OCI-LY1 (cell line): Measurements from ENCODE around the gene TMC6.
A peak's percentile ranks its signal among the peaks of the same experiment; 100 is the strongest.

Experiments
- H2AFZ ChIP-seq: fragments of 200-600 bp; sonication (generic), shearing (Covaris generic); 2 replicates; pipeline ENCODE4 v1.6.0; 2014; ENCODE audit warnings: antibody characterized with exemption, mild to moderate bottlenecking, low read length
- H3F3A ChIP-seq: fragments of 200-600 bp; sonication (generic), shearing (Covaris generic); 2 replicates; pipeline ENCODE4 v1.6.0; 2014; ENCODE audit warnings: mild to moderate bottlenecking, antibody characterized with exemption, low read length, moderate library complexity; ENCODE audit not compliant: insufficient read depth
- H3K27ac ChIP-seq: fragments of 200-600 bp; sonication (generic); 2 replicates; pipeline ENCODE4 v1.5.1; 2014; ENCODE audit warnings: low read length, mixed run types, mild to moderate bottlenecking, low read depth; ENCODE audit not compliant: poor library complexity, severe bottlenecking
- H3K27me3 ChIP-seq: fragments of 200-600 bp; sonication (generic); 2 replicates; pipeline ENCODE4 v1.6.0; 2014; ENCODE audit warnings: antibody characterized with exemption, mild to moderate bottlenecking, low read length, moderate library complexity; ENCODE audit not compliant: insufficient read depth
- H3K36me3 ChIP-seq: fragments of 200-600 bp; sonication (generic); 2 replicates; pipeline ENCODE4 v1.6.1; 2014; ENCODE audit warnings: mild to moderate bottlenecking, antibody characterized with exemption, low read length, moderate library complexity, mixed read lengths; ENCODE audit not compliant: insufficient read depth
- H3K4me1 ChIP-seq: fragments of 200-600 bp; sonication (generic); 2 replicates; pipeline ENCODE4 v1.5.1; 2014; ENCODE audit warnings: mild to moderate bottlenecking, low read length, moderate library complexity; ENCODE audit not compliant: insufficient read depth, severe bottlenecking
- H3K4me2 ChIP-seq: fragments of 200-600 bp; sonication (generic), shearing (Covaris generic); 2 replicates; pipeline ENCODE4 v1.6.1; 2014; ENCODE audit warnings: low read length
- H3K4me3 ChIP-seq: fragments of 200-600 bp; sonication (generic); 2 replicates; pipeline ENCODE4 v1.5.1; 2014; ENCODE audit warnings: low read length, low read depth, mild to moderate bottlenecking, mixed read lengths; ENCODE audit not compliant: poor library complexity, severe bottlenecking
- H3K79me2 ChIP-seq: fragments of 200-600 bp; shearing (Covaris generic); 2 replicates; pipeline ENCODE4 v1.6.1; 2016; ENCODE audit warnings: mixed run types, low read length, mixed read lengths; ENCODE audit not compliant: insufficient read depth
- H3K9ac ChIP-seq: fragments of 200-600 bp; sonication (generic), shearing (Covaris generic); 2 replicates; pipeline ENCODE4 v1.6.1; 2014; ENCODE audit warnings: mild to moderate bottlenecking, low read length, mixed read lengths
- H3K9me2 ChIP-seq: fragments of 200-600 bp; sonication (generic), shearing (Covaris generic); 2 replicates; pipeline ENCODE4 v1.6.1; 2014; ENCODE audit warnings: low read depth, mild to moderate bottlenecking, low read length, mixed read lengths
- H3K9me3 ChIP-seq: fragments of 200-600 bp; shearing (Covaris generic); 2 replicates; pipeline ENCODE4 v1.6.1; 2014; ENCODE audit warnings: low read length, mixed read lengths
- H4K20me1 ChIP-seq: fragments of 200-600 bp; sonication (generic), shearing (Covaris generic); 2 replicates; pipeline ENCODE4 v1.6.0; 2016; ENCODE audit warnings: mild to moderate bottlenecking, low read length; ENCODE audit not compliant: insufficient read depth
- CTCF ChIP-seq: fragments of 200-600 bp; sonication (generic), shearing (Covaris generic); IDR thresholded peaks from 2 replicates; pipeline ENCODE4 v1.5.1; 2017; ENCODE audit warnings: mild to moderate bottlenecking, antibody characterized with exemption, low read length, moderate library complexity, mixed read lengths
- EZH2 ChIP-seq: fragments of 200-600 bp; sonication (generic), shearing (Covaris generic); IDR thresholded peaks from 2 replicates; pipeline ENCODE4 v1.8.0; 2017; ENCODE audit warnings: borderline replicate concordance, mixed run types, mild to moderate bottlenecking, antibody characterized with exemption, low read length, moderate library complexity, mixed read lengths

The TMC6 gene

GRCh38 chr17:78120537-78120936 is 8.0 kb downstream of the TMC6 start:
- Histone ChIP-seq H3K9me3 (no peaks in the 10 kb centered on the region), H3K4me3 (no peak overlapping the region), H3K36me3 (peaks cover 42% of the 10 kb centered on the region), H3K9ac (no peak overlapping the region), H3F3A (no peaks in the 10 kb centered on the region), H3K9me2 (no peaks in the 10 kb centered on the region), H4K20me1 (no peaks in the 10 kb centered on the region), H3K4me1 (peaks cover 44% of the 10 kb centered on the region), H3K27ac (no peak overlapping the region), H3K79me2 (no peaks in the 10 kb centered on the region), H2AFZ (no peak overlapping the region), H3K27me3 (no peaks in the 10 kb centered on the region), H3K4me2 (no peak overlapping the region)
- TF ChIP-seq EZH2 (no peak), CTCF (no peak)

DNA sequence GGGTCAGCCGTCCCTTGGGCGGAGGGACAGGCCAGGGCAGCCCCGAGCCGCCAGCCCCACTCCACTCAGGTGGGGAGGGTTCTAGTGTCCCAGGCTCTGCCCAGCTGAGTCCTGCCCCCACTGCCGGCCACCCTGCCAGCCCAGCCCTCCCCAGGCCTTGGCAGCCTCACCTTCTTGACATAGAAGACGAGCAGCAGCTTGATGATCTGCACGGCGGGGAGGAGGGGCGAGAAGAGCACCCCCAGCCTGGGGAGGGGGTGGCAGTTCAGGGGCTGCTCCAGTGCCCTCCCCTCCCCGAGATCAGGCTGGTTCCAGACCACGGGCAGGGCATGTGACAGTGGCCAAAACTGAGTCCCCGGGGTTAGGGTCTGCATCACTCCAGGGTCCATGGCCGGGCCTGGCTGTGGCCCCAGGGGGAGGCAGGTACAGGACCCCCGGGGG is 9.7 kb downstream of the TMC6 start:
- no peaks in the 10 kb centered on the region for H3K27me3 ChIP-seq
- H3K9ac ChIP-seq, result no peak overlapping the region
- no peak overlapping the region for H2AFZ ChIP-seq
- H3K4me3 ChIP-seq, result no peak overlapping the region
- H4K20me1 ChIP-seq, result no peaks in the 10 kb centered on the region
- no peak overlapping the region for H3K27ac ChIP-seq
- no peaks in the 10 kb centered on the region for H3F3A ChIP-seq
- TF ChIP-seq CTCF (no peak), EZH2 (no peak)
- peaks cover 39% of the 10 kb centered on the region for H3K36me3 ChIP-seq
- H3K9me3 ChIP-seq, result no peaks in the 10 kb centered on the region
- H3K79me2 ChIP-seq, result no peaks in the 10 kb centered on the region
- H3K4me1 ChIP-seq, result peaks cover 27% of the 10 kb centered on the region
- no peaks in the 10 kb centered on the region for H3K9me2 ChIP-seq
- no peak overlapping the region for H3K4me2 ChIP-seq

GRCh38 chr17:78117027-78117981 is 11.3 kb downstream of the TMC6 start:
- peak overlapping the region; percentile 36 for H3K27ac ChIP-seq
- peak overlapping the region; percentile 30; the same call in 1 of the 2 replicates for H3K4me2 ChIP-seq
- no peaks in the 10 kb centered on the region for H3K27me3 ChIP-seq
- H3K4me3 ChIP-seq, result no peak overlapping the region
- TF ChIP-seq EZH2 (no peak), CTCF (peak; percentile 83)
- H3F3A ChIP-seq, result no peaks in the 10 kb centered on the region
- no peak overlapping the region for H2AFZ ChIP-seq
- peaks cover 34% of the 10 kb centered on the region for H3K36me3 ChIP-seq
- H3K9ac ChIP-seq, result no peak overlapping the region
- no peaks in the 10 kb centered on the region for H4K20me1 ChIP-seq
- H3K4me1 ChIP-seq, result peaks cover 25% of the 10 kb centered on the region
- no peaks in the 10 kb centered on the region for H3K9me2 ChIP-seq
- H3K79me2 ChIP-seq, result no peaks in the 10 kb centered on the region
- no peaks in the 10 kb centered on the region for H3K9me3 ChIP-seq
